Stomach (tissue), 9 donors: Measurements from ENCODE around the gene MYO5A. TPM values are rescaled to one million over a fixed set of nuclear protein-coding genes. Genes with fewer than 3 reads are reported as not detected.

Experiments used
- DNase-seq, 2 donors: peaks; one replicate each; pipeline versions ENCODE4 v3.0.0 to v3.0.0-alpha.2; 2013 to 2019
- H3K27ac ChIP-seq, 5 donors: fragments of 200-600 bp in 4 of 5; sonication (generic) in 4 of 5; one replicate each; pipeline ENCODE4 v1.5.1; 2013 to 2019; ENCODE audit warnings: mild to moderate bottlenecking in 1 of 5, moderate library complexity in 1 of 5
- H3K27me3 ChIP-seq, 3 donors: fragments of 200-600 bp; sonication (generic); one replicate each; pipeline ENCODE4 v1.5.1; 2017 to 2019; ENCODE audit warnings: mixed run types in 1 of 3
- H3K36me3 ChIP-seq, 4 donors: fragments of 200-600 bp; sonication (generic); 1 replicate in 3 of 4; 2 replicates in 1 of 4; pipeline ENCODE4 v1.5.1; 2016 to 2019
- H3K4me1 ChIP-seq, 4 donors: fragments of 200-600 bp; sonication (generic); one replicate each; pipeline ENCODE4 v1.5.1; 2016 to 2019
- H3K4me3 ChIP-seq, 4 donors: fragments of 200-600 bp; sonication (generic) in 3 of 4; one replicate each; pipeline ENCODE4 v1.5.1; 2016 to 2019; ENCODE audit warnings: mild to moderate bottlenecking in 1 of 4
- H3K9me3 ChIP-seq, 4 donors: fragments of 200-600 bp; sonication (generic); one replicate each; pipeline ENCODE4 v1.5.1; 2016 to 2019
- EP300 ChIP-seq: sonication (generic); formaldehyde crosslinking; IDR thresholded peaks from one replicate; pipeline ENCODE4 v1.6.1; 2017; ENCODE audit warnings: antibody characterized with exemption
- POLR2A ChIP-seq, 4 donors: fragments of 450-650 bp; IDR thresholded peaks; one replicate each; pipeline ENCODE4 v1.6.1; 2016; ENCODE audit warnings: antibody characterized with exemption in 4 of 4, control low read depth in 2 of 4, mild to moderate bottlenecking in 1 of 4, moderate library complexity in 1 of 4
- POLR2AphosphoS5 ChIP-seq, 3 donors: sonication (generic); formaldehyde crosslinking; IDR thresholded peaks; one replicate each; pipeline ENCODE4 v1.6.1; 2016; ENCODE audit warnings: antibody characterized with exemption in 3 of 3
- WGBS, 5 donors: extraction: QIAGEN DNeasy Blood & Tissue Kit in 3 of 5; methylation state at CpG; one replicate each; pipeline versions ENCODE4 v1.1.5 to v1.1.7; 2013 to 2018; 5-methylcytosine and 5-hydroxymethylcytosine counted together
- intact Hi-C: fragments of 100-400 bp; cut with DNase I; formaldehyde crosslinking; loops from one replicate; pipeline ENCODE4 v1.15.1; 2023; ENCODE audit warnings: low total_unique reads
- polyA plus RNA-seq, 3 donors: library from polyadenylated mRNA; stranded (reverse); fragments of 200-250 nt; gene quantifications; one replicate each; pipeline ENCODE4 v1.2.3, GENCODE V29; 2013
- total RNA-seq, 5 donors: library from RNA; depleted of rRNA; stranded (reverse); fragments of >200 nt; gene quantifications; one replicate each; pipeline versions ENCODE4 v1.1.0 to v1.2.3, GENCODE V29; 2014 to 2016
- TF ChIP-seq, protein P1 (sequence below), 7 experiments: fragments of 450-650 bp in 4 of 7; fragments of 200-600 bp in 3 of 7; sonication (generic) in 3 of 7; IDR thresholded peaks; one replicate each; pipeline ENCODE4 v1.5.1; 2016 to 2019; ENCODE audit warnings: antibody characterized with exemption in 7 of 7, control low read depth in 2 of 7, mild to moderate bottlenecking in 1 of 7
- donor health status: healthy with polysubstance abuse.
- donor health status: Bipolar disorder and iron deficiency.
- donor health status: healthy.

Gene MYO5A
- total and polyA plus RNA-seq, 8 donors, result 1.2 to 26.2 (median 12.0) TPM

DNA sequence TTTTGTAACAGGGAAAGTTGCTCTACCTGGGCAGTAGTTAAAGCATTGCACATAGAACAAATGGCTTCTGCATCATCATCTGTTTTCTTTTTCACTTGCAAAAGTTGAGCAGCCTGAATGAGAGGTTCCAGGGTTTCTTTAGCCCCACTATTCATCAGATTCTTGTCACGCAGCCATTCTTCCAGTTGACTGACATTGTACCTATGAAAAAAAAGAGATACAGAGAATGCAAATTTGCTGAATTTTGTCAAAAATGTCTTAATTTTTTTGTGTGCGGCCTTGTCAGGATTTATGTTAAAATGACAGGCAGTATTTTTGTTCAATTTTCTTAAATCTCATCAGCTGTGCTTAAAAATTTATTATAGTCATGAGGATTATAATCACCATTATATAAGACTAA, 211.7 kb downstream of the MYO5A start:
- no peak for DNase-seq
- 93 to 98% (median 98%) methylated on average over 2 of the region's 2 CpGs for WGBS, 5 donors
- Histone ChIP-seq H3K4me1 (no peaks in the 10 kb centered on the region), H3K36me3 (peaks cover 35 to 97% (median 88%) of the 10 kb centered on the region in 4 donors), H3K27me3 (no peaks in the 10 kb centered on the region), H3K4me3 (no peak overlapping the region), H3K27ac (no peak overlapping the region), H3K9me3 (no peaks in the 10 kb centered on the region)
- TF ChIP-seq, protein P1, sequence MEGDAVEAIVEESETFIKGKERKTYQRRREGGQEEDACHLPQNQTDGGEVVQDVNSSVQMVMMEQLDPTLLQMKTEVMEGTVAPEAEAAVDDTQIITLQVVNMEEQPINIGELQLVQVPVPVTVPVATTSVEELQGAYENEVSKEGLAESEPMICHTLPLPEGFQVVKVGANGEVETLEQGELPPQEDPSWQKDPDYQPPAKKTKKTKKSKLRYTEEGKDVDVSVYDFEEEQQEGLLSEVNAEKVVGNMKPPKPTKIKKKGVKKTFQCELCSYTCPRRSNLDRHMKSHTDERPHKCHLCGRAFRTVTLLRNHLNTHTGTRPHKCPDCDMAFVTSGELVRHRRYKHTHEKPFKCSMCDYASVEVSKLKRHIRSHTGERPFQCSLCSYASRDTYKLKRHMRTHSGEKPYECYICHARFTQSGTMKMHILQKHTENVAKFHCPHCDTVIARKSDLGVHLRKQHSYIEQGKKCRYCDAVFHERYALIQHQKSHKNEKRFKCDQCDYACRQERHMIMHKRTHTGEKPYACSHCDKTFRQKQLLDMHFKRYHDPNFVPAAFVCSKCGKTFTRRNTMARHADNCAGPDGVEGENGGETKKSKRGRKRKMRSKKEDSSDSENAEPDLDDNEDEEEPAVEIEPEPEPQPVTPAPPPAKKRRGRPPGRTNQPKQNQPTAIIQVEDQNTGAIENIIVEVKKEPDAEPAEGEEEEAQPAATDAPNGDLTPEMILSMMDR (IDR thresholded peaks at IDR 0.05), result no peak
- TF ChIP-seq POLR2AphosphoS5 (IDR thresholded peaks at IDR 0.05), result no peak
- no peak for TF ChIP-seq EP300
- no peak for TF ChIP-seq POLR2A (IDR thresholded peaks at IDR 0.05)
- intact Hi-C loops, result no loop called here

DNA sequence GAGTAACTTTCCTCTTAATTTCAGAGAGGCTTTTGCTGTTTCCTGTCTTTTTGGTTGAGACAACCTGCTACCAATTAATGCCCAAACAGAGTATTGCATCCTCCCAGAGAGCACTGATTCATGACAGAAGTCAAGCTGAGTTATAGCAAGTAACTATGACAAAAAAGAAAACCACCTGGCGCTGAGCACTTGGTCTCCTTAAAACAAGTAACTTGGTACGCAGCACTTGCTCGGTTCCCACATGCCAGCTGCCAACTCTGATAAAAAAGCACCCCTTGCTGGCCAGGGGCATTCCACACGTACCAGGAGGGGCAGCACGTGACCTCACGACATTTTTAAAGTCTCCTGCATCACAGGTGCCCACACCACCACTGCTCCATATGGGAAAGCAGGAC, 219.5 kb downstream of the MYO5A start:
- WGBS, 5 donors, result 53 to 84% (median 64%) methylated on average over 6 of the region's 6 CpGs
- Histone ChIP-seq H3K4me1 (no peaks in the 10 kb centered on the region), H3K27me3 (no peaks in the 10 kb centered on the region), H3K27ac (no peak overlapping the region), H3K9me3 (no peaks in the 10 kb centered on the region), H3K36me3 (peaks cover 7 to 50% (median 40%) of the 10 kb centered on the region in 4 donors), H3K4me3 (no peak overlapping the region)
- DNase-seq, result no peak
- intact Hi-C loops, result no loop called here
- TF ChIP-seq, protein P1 (IDR thresholded peaks at IDR 0.05), result no peak
- TF ChIP-seq POLR2AphosphoS5 (IDR thresholded peaks at IDR 0.05) (no peak), POLR2A (IDR thresholded peaks at IDR 0.05) (no peak), EP300 (no peak)

DNA sequence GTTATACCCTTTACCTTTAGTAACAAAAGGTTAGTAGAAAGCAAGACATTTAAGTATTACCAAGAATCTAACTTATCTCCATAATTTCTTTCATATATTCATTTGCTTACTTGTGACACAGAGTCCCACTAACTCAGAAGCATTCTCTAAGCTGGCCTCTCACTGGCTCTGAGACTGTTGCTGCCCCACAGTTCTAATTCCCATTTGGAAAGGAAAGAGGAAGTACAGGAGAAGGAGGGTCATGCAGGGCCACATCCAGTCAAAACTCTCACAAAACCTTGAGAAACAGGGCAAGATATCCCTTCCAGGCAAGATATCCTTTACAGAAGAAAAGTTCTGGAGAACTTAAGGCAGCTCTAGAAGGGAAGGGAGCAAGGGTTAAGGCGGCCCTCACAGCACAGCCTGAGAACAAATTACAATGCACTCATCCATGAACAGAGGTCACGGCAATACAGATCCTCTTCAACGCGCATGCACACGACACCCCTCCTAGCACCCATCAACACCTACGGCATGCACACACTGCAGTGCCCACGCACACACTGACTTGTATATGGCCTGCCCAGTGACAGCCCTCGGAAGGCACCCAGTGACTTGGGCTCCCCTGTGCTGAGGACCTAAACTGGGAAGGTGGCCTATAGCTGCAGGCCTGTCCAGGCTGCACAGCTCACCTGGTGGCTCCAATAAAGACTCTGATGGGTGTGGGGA, 220.1 kb downstream of the MYO5A start:
- Histone ChIP-seq H3K4me1 (no peaks in the 10 kb centered on the region), H3K9me3 (no peaks in the 10 kb centered on the region), H3K36me3 (peaks cover 7 to 44% (median 35%) of the 10 kb centered on the region in 4 donors), H3K27ac (no peak overlapping the region), H3K4me3 (no peak overlapping the region), H3K27me3 (no peaks in the 10 kb centered on the region)
- TF ChIP-seq, protein P1 (IDR thresholded peaks at IDR 0.05), result no peak
- TF ChIP-seq POLR2A (IDR thresholded peaks at IDR 0.05) (no peak), EP300 (no peak)
- 70 to 93% (median 86%) methylated on average over 8 of the region's 8 CpGs for WGBS, 5 donors
- no peak for DNase-seq
- intact Hi-C loops, result no loop called here

DNA sequence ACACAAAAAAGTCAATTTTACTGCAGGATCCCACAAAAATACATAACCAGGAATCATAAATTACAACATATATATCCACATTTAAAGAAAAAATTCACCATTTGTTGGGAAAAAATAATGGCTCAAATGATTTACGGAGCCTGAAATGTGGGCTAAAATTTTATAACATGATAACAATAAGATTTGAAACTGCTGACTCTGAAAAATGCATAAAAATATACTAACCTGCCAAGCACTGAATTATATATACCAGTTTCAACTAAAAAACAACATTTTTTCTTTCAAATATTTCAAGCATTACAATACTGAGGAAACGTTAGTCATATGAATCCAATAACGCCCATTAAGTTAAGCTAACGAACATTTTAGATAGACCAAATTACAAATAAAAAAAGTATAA, 220.8 kb downstream of the MYO5A start:
- 93 to 98% (median 96%) methylated on average over 4 of the region's 4 CpGs for WGBS, 5 donors
- Histone ChIP-seq H3K4me1 (no peaks in the 10 kb centered on the region), H3K4me3 (no peak overlapping the region), H3K27ac (no peak overlapping the region), H3K9me3 (no peaks in the 10 kb centered on the region), H3K27me3 (no peaks in the 10 kb centered on the region), H3K36me3 (peaks cover 7 to 37% (median 27%) of the 10 kb centered on the region in 4 donors)
- no peak for DNase-seq
- intact Hi-C loops, result no loop called here
- TF ChIP-seq POLR2AphosphoS5 (IDR thresholded peaks at IDR 0.05), result no peak
- TF ChIP-seq EP300, result no peak
- no peak for TF ChIP-seq POLR2A (IDR thresholded peaks at IDR 0.05)
- TF ChIP-seq, protein P1 (IDR thresholded peaks at IDR 0.05), result no peak
